ENCODE data around the gene NTN4.
"Not testable (repeated sequence)": the region's sequence is repeated elsewhere in the genome, so short reads cannot be mapped to it uniquely, and the experiment has no call there.

The NTN4 gene

DNA sequence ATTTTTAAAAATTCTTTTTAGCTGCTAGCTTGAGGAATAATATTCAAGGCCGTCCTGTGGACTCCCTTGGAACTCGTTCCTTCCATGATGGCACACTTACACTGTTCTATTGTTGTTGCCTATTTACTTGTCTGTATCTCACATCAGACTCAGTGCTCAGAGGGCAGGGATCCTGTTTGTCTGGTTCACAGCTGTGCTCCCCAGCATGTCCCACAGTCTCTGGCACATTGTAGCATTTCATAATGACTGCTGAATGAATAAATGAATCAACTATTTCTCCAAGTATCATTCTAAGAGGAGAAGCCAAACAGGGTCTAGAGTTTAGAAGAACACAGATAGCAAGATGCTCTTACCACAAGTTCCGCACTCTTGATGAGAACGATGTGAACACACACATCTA lies 48.0 kb downstream of the NTN4 start:
- no peak for DNase-seq

DNA sequence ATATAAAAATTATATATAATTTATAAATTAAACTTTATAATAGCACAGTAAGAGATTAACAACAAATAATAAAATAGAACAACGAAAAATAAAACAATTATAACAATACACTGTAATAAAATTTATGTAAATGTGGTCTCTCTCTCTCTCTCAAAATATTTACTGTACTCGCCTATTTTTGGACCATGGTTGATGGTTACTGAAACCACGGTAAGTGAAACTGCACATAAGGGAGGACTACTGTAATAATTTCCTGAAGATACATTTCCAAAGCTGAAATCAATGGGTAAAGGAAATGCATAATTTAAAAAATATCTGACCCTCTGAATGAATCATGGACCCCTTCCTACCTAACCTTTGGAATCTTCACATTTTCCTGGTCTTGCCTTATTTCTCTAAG lies 48.9 kb downstream of the NTN4 start:
- DNase-seq, result no peak

DNA sequence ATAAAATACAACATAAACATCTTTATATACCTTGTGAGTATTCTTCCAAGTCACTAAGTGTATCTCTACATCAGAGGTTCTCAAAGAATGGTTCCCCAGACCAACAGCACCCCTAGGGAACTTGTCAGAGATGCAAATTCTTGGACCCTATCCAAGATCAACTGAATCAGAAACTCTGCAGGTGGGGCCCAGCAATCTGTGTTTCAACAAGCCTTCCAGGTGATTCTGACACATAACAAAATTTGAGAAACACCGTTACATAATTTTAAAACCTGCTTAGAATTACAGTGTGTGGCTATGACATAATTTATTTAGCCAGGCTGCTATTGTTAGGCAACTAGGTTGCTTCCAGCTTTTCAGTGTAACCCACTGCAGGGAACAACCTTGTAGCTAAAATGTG lies 49.8 kb downstream of the NTN4 start:
- peak; percentile 77 for DNase-seq

GRCh38 chr12:95739561-95740313 lies 50.8 kb downstream of the NTN4 start:
- DNase-seq, result no peak

DNA sequence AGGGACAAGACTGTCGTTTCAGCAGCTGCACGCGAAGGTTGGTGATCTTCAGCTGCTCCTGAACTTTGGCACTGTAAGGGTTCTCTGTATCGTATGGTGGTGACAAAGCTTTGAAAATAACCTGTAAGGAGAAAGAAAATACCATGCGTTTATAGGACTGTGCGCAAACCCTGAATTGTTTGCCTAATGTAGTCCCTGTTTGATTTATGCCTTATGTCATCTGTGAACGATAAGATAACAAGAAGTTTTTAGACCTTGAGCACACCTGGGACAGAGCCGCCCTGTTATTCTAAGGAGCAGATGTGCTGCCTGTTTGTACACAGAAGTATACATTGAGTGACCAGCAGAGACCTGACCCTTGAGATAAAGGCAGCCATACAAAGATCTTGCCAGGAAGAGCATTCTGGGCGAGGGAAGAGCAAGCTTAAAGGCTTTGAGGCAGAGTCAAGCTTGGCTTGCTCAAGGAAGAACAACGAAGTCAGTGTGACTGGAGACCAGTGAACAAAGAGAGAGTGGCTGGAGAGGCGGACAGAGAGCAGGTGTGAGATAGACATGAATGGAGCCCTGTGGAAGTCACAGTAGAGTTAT lies 52.4 kb downstream of the NTN4 start:
- DNase-seq, result no peak

DNA sequence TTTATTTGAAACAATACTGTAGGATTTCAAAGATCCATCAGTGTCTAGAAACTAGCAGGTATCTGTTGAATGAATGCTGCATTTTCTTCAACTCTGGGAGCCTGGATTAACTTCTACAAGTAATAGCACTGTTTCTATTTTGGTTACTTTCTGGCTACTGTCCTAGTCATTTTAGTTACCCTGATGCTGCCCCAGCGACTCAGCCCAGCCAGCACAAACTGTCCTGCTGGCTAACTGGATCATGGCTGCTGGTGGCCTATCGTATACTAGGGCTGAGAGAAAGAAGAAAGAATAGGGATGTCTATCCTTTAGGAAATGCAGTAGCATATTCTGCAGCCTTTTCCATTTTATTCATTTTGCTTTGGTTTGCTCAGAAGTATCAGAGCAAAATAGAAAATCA lies 53.9 kb downstream of the NTN4 start:
- no peak for DNase-seq

DNA sequence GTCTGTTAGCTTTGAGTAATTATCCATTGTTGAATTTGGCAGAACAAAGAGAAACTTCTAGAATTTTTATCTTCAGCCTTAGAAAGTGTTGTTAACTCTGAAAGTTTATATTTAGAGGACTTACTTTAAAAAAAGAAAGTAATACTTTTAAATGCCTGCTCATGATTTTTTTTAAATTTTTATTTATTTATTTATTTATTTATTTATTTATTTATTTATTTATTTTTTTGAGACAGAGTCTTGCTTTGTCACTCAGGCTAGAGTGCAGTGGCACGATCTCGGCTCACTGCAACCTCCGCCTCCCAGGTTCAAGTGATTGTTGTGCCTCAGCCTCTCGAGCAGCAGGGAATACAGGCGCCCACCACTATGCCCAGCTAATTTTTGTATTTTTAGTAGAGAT lies 54.8 kb downstream of the NTN4 start:
- DNase-seq, result not testable (repeated sequence)

DNA sequence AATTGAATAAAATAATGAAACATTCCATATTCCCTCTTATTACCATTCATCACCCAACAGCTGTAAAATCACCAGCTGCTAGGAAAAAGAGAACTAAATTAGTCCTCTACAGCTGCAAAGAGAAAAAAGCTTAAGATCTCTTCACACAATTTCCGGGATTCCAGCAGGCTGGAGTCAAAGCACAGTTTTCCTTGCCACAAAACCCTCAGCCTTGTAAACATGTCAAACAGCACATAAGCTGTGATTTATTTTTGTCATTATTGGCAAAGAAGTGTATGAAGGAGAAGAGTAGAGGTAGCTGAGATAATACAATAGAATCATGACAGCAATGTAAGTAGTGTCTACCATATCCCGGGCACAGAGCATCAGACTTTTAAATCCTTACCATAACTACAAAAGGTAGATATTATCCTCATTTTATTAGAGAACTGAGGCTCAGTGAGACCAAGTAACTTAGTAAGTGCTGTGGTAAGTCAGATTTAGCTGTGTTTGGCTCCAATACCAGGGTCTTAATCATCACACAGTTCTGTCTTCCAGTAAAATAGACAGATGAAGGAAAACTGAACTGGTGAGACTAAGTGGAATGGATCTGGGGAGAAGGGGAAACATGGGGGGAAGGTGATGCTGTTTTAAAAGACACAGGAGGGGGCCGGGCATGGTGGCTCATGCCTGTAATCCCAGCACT lies 57.3 kb downstream of the NTN4 start:
- DNase-seq, result no peak

DNA sequence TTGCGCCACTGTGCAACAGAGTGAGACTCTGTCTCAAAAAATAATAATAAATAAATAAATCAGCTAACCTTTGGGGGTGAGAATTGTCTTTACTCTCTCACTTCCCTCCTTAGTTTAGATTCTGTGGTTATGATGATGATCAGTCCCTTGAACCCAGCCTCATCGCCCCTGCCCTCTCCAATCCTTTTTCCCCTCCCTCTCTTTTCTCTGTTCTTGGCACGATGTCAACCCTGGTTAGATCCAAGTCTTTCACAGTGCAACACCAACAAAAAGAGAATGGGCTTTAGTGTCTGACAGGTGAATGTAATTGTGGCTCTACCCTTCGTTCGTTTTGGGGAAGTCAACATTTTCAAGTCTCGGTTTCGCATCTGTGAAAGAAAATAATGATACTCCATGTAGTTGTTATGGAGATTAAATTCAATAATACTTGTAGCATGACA lies 59.0 kb downstream of the NTN4 start:
- no peak for DNase-seq

DNA sequence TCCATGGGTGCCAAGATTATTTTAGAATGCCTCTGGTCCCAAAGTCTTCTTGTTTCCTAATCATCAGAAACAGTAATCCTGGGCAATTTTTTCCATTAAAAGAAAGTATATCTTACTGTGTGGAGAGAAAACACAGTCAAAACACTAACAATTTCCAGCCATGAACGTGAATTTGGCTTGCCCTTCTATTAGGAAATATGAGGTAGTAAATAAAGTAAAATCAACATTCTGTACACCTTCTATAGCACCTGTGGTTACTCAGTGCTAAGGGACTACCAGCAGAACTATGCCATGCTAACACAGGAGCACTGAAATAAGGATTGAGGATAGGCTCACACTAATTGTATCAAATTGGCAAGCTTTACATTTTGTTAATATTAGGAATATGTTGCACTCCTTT lies 60.1 kb downstream of the NTN4 start:
- no peak for DNase-seq

- DNase-seq, result no peak
Observed at GRCh38 chr12:95726903-95727302, 63.7 kb downstream of the NTN4 start.

- DNase-seq, result no peak
Observed at GRCh38 chr12:95724767-95725166, 65.8 kb downstream of the NTN4 start.

DNA sequence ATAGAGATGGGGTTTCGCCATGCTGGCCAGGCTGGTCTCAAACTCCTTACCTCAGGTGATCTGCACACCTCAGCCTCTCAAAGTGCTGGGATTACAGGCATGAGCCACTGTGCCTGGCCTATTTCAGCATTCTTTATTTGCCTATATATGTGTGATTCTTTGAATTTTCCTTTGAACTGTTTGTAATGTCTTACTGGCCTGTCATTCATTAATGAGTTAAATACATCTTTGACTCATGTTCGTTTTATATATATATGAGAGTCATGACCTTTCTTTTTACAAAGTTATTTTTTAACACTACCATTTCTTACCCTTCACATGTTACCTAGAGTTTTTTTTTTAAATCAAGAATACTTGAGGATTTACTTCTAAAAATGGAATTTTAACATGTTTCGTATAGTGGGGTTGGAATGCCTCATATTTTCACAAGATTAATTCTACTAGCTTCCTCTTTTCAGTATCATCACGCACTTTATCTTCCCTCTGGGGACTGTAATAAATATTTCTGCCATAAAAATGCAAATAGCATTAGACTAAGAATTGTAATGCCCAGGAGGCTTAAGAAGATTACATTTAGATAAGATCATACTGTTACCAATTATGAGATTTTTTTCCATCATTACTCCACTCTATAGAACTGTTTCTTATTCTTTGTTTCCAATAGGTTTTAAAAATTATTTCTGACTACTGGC lies 66.7 kb downstream of the NTN4 start:
- no peak for DNase-seq

DNA sequence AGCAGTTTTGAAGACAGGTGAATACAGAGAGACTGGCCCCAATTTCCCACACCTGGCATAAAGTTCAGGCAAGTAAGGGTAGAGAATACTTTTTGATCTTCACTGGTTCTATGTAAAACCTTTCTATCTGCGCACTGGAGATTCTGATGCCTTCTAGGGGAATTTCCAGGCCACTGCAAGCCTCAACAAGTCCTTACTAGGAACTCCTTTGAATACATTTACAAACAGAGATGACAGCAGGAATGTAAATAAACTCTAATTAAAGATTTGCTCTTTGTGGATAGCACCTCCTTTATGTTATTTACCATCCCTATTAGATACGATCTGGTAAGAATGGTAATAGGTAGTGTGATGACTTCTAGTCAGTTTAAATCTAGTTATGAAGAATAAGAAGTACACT lies 69.2 kb downstream of the NTN4 start:
- DNase-seq, result no peak

DNA sequence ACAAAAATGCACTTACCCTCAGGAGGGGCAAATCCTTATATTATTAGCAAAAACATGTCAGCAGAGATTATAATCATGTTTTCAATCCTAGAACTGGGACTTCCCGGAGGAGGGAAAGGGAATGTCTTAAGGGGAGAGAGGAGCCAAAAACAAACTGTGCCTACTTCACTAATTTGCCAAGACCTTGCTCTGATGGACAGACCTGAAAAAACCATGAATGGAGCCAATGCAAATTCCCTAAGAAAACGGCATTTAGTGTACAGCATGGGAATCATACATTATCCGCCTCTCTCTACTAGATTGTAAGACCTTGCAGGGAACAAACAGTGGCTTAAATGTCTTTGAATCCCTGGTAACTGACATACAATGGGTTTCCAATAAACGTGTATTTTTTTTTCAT lies 70.4 kb downstream of the NTN4 start:
- no peak for DNase-seq

GRCh38 chr12:95718772-95719171 lies 71.8 kb downstream of the NTN4 start:
- no peak for DNase-seq

DNA sequence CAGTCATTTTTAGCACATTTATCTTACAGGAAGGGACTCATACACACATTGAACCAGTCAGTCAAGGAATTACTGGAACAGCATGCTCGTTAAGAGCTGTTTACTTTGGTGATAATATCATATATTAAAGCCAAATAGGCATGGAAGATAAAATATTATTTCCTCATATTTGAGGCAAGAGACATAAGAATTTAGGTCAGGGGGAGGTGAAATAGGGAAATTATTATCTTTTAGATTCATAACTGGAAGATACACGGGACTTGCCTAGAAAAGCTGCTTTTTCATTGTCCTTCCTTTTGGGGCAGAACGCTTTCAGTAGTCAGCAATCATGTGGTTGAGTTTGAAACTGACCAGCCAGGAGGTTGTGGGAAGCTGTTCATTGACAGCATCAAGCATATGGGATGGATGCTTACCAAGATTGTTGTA lies 72.5 kb downstream of the NTN4 start:
- no peak for DNase-seq

DNA sequence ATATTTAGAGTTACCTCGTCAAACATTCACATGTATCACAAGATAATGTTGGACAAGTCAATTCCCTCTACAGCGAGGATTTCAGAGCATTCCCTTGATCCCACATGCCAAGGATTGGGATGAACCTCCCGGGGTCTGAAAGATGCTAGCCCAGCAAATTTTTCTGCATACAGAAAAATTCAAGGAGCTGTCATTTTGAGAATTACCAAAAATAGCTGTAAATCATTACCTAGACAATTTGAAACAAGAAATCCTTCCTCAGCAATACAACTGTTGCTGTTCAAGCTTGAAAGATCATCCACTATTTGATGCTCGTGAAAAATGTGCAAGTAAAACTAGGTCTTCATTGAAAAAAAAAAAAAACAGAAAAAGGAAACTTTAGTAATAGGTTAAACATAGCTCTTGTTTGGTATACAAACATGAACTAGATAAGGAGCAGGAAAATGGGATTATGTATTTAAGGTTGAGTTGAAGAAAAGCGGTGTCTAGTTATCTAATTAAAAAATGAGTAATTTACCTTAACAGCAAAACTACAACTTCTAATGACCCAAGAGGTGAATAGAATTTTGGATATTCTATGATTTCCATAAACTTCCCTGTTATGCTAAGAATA lies 73.1 kb downstream of the NTN4 start:
- no peak for DNase-seq

DNA sequence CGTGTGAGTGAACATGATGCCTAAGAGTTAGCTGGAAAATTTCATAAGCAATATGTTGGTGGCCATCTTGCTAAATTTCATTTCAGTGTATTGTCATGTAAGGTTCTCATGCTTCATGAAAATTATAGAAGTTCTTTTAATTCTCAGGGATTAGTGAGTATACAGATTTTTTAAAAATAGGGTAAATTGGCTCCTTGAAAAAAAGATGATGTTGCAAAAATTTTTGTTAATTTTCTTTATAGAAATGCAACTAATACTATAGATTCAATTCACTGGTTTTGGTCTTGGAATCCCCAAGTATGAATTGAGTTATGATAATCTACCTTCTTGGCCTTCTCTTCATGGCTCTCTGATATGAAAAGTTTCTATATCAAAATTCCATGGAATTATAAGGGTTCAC lies 75.4 kb downstream of the NTN4 start:
- no peak for DNase-seq

DNA sequence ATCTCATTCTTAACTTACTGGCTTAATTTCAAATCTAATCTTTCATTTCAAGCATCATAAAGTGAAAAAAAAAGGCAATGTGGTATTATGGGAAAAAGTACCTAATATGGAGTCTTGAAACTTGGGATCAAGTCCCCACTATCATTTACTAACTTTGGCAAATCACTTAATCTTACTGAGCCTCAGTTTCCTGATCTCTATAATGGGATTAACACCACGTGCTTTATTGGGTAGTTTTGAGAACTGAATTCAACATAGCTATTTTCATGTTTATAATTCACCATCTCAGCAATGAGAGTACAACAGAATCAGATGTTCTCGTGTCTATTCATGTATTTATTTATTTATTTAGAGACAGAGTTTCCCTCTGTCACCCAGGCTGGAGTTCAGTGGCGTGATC lies 78.3 kb downstream of the NTN4 start:
- no peak for DNase-seq

DNA sequence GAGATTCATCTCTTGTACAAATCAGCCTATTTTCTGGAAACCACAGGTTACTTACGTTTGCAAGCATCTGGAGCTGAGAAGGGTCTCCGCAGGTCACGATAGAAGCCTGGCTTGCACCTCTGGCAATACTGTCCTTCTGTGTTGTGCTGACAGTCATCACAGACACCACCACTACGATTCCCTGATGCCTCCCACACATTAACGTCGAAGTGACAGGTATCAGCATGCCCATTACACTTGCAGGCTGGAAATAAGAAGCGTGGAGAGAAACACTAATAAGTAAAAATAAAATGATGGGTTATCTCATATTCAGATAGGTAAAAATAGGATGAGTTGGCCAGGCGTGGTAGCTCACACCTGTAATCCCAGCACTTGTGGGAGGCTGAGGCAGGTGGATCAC lies 80.2 kb downstream of the NTN4 start:
- DNase-seq, result no peak

- DNase-seq, result no peak
Observed at GRCh38 chr12:95709152-95709551, 81.4 kb downstream of the NTN4 start.

DNA sequence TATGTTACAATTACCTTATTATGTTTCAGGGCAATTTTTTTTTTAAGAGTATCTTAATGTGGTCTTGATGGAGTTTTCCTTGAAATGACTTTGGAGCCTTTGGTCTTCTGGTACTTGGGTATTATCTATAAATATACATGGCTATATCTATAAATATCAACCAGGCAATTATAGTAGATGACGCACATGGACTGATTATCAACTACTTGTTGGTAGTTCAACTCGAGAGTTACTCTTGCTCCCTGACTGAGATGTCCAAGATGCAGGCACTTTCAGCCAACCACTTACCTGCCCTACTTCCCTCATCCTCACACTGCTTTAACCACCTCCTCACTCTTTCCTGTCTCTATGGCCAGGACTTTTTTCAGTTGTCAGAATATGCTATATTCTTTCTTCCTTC lies 85.4 kb downstream of the NTN4 start:
- no peak for DNase-seq

Data from COR-L47 (cell line).